Stomach (tissue), 9 donors: Measurements from ENCODE around the gene ATG4D. TPM values are rescaled to one million over a fixed set of nuclear protein-coding genes. Genes with fewer than 3 reads are reported as not detected.
"Not testable (repeated sequence)": the region's sequence is repeated elsewhere in the genome, so short reads cannot be mapped to it uniquely, and the experiment has no call there.

Experiments
- DNase-seq, 2 donors: peaks; one replicate each; pipeline versions ENCODE4 v3.0.0 to v3.0.0-alpha.2; 2013 to 2019
- H3K27ac ChIP-seq, 5 donors: fragments of 200-600 bp in 4 of 5; sonication (generic) in 4 of 5; one replicate each; pipeline ENCODE4 v1.5.1; 2013 to 2019; ENCODE audit warnings: mild to moderate bottlenecking in 1 of 5, moderate library complexity in 1 of 5
- H3K27me3 ChIP-seq, 3 donors: fragments of 200-600 bp; sonication (generic); one replicate each; pipeline ENCODE4 v1.5.1; 2017 to 2019; ENCODE audit warnings: mixed run types in 1 of 3
- H3K36me3 ChIP-seq, 4 donors: fragments of 200-600 bp; sonication (generic); 1 replicate in 3 of 4; 2 replicates in 1 of 4; pipeline ENCODE4 v1.5.1; 2016 to 2019
- H3K4me1 ChIP-seq, 4 donors: fragments of 200-600 bp; sonication (generic); one replicate each; pipeline ENCODE4 v1.5.1; 2016 to 2019
- H3K4me3 ChIP-seq, 4 donors: fragments of 200-600 bp; sonication (generic) in 3 of 4; one replicate each; pipeline ENCODE4 v1.5.1; 2016 to 2019; ENCODE audit warnings: mild to moderate bottlenecking in 1 of 4
- H3K9me3 ChIP-seq, 4 donors: fragments of 200-600 bp; sonication (generic); one replicate each; pipeline ENCODE4 v1.5.1; 2016 to 2019
- CTCF ChIP-seq, 7 experiments: fragments of 450-650 bp in 4 of 7; fragments of 200-600 bp in 3 of 7; sonication (generic) in 3 of 7; IDR thresholded peaks; one replicate each; pipeline ENCODE4 v1.5.1; 2016 to 2019; ENCODE audit warnings: antibody characterized with exemption in 7 of 7, control low read depth in 2 of 7, mild to moderate bottlenecking in 1 of 7
- EP300 ChIP-seq: sonication (generic); formaldehyde crosslinking; IDR thresholded peaks from one replicate; pipeline ENCODE4 v1.6.1; 2017; ENCODE audit warnings: antibody characterized with exemption
- POLR2A ChIP-seq, 4 donors: fragments of 450-650 bp; IDR thresholded peaks; one replicate each; pipeline ENCODE4 v1.6.1; 2016; ENCODE audit warnings: antibody characterized with exemption in 4 of 4, control low read depth in 2 of 4, mild to moderate bottlenecking in 1 of 4, moderate library complexity in 1 of 4
- POLR2AphosphoS5 ChIP-seq, 3 donors: sonication (generic); formaldehyde crosslinking; IDR thresholded peaks; one replicate each; pipeline ENCODE4 v1.6.1; 2016; ENCODE audit warnings: antibody characterized with exemption in 3 of 3
- WGBS, 5 donors: extraction: QIAGEN DNeasy Blood & Tissue Kit in 3 of 5; methylation state at CpG; one replicate each; pipeline versions ENCODE4 v1.1.5 to v1.1.7; 2013 to 2018; 5-methylcytosine and 5-hydroxymethylcytosine counted together
- intact Hi-C: fragments of 100-400 bp; cut with DNase I; formaldehyde crosslinking; loops from one replicate; pipeline ENCODE4 v1.15.1; 2023; ENCODE audit warnings: low total_unique reads
- polyA plus RNA-seq, 3 donors: library from polyadenylated mRNA; stranded (reverse); fragments of 200-250 nt; gene quantifications; one replicate each; pipeline ENCODE4 v1.2.3, GENCODE V29; 2013
- total RNA-seq, 5 donors: library from RNA; depleted of rRNA; stranded (reverse); fragments of >200 nt; gene quantifications; one replicate each; pipeline versions ENCODE4 v1.1.0 to v1.2.3, GENCODE V29; 2014 to 2016
- donor health status: healthy with polysubstance abuse.
- donor health status: Bipolar disorder and iron deficiency.
- donor health status: healthy.

Gene ATG4D
- total and polyA plus RNA-seq, 8 donors: 2.3 to 336 (median 26.7) TPM

DNA sequence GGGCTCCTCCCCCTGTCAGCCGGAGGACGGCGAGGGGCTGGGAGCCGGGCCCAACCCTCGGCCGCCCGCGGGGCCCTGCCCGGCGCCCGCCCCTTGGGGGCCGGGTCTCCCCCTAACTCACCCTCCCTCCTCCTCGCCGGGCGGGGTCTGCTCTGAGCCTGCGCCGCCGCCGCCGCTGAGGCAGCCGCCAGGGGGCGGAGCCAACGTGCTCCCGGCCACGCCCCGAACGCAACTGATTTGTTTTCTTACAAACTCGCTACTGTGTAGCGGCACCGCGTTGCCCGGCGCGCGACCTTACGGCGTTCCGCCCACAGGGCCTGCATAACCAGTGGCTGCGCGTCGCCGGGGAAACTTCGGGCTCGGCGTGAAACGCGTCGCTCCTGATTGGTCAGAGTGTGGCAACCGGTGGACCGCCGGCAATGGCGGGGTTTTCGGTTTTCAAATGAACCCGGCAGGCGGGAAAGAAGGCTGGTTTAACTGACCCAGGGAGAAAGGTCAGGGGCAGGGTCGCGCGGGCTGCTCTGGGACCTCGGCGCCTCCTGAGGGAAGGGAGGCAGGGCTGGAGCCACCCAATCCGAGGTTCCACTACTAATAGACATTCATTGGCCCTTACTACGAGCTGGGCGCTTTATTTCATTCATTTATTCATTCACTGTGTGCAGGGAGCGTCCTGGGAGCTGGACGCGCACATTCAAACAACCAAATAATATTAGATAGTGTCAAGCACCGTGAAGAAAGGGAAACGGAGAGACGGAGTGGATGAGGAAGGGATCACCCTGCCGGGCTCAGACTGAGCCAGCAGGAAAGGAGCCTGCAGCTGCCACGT is 25.3 kb downstream of the ATG4D start, which contains the start of gene CDKN2D:
TSS of gene CDKN2D (minus strand) at position 154 of the 826 bp plus-strand sequence. CDS start 326 bp downstream, outside the sequence.
- 0 to 1% (median 0%) methylated on average over 43 to 71 of the region's 71 CpGs for WGBS, 5 donors
- H3K27me3 ChIP-seq: no peaks in the 10 kb centered on the region
- H3K36me3 ChIP-seq: peaks cover 0 to under 1% (median 0%) of the 10 kb centered on the region in 4 donors
- DNase-seq: peak; percentile 100
- peak within 1 kb of the TSS; percentile 85 to 94 (median 91) for H3K27ac ChIP-seq
- TF ChIP-seq EP300 (no peak), POLR2AphosphoS5 (IDR thresholded peaks at IDR 0.05) (peak; percentile 63 to 96 (median 73)), CTCF (IDR thresholded peaks at IDR 0.05) (peak in 5 of 7 experiments; percentile 36 to 89 (median 68)), POLR2A (IDR thresholded peaks at IDR 0.05) (no peak)
- no peaks in the 10 kb centered on the region for H3K9me3 ChIP-seq
- peaks cover 37 to 57% (median 50%) of the 10 kb centered on the region in 4 donors for H3K4me1 ChIP-seq
- H3K4me3 ChIP-seq: peak within 1 kb of the TSS; percentile 83 to 97 (median 90)
- intact Hi-C loops: no loop called here

DNA sequence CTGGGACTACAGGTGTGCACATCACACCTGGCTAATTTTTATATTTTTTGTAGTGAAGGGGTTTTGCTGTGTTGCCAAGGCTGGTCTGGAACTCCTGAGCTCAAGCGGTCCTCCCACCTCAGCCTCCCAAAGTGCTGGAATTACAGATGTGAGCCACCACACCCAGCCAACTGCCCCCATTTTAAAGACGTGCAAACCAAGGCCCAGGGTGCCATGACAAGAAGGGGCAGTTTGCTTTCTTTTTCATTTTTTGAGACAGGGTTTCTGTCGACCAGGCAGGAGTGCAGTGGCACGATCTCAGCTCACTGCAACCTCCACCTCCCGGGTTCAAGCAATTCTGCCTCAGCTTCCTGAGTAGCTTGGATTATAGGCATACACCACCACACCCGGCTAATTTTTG is 30.1 kb downstream of the ATG4D start:
- not testable (repeated sequence) for H3K27me3 ChIP-seq, DNase-seq
- 86 to 92% (median 90%) methylated on average over 6 of the region's 6 CpGs for WGBS, 5 donors

GRCh38 chr19:10574462-10574861 is 30.8 kb downstream of the ATG4D start:
- intact Hi-C loops: loop anchor here (10.0 kb wide), 1 partner anchor 90 kb away; no protein-coding TSS in a partner anchor
- WGBS, 5 donors: 71 to 87% (median 81%) methylated on average over 8 of the region's 8 CpGs
- DNase-seq: no peak

More for the DNA sequence above, 30.1 kb downstream of the ATG4D start:
- intact Hi-C loops: loop anchor here (10.0 kb wide), 1 partner anchor 89 kb away; no protein-coding TSS in a partner anchor
- H3K4me3 ChIP-seq, H3K27ac ChIP-seq, H3K9me3 ChIP-seq: not testable (repeated sequence)
- peaks cover 0 to 31% (median 17%) of the 10 kb centered on the region in 4 donors for H3K36me3 ChIP-seq
- H3K4me1 ChIP-seq: peaks cover 8 to 22% (median 15%) of the 10 kb centered on the region in 4 donors

GRCh38 chr19:10575011-10575716 is 31.5 kb downstream of the ATG4D start:
- Histone ChIP-seq H3K27ac (no peak overlapping the region), H3K4me1 (peaks cover 0 to 11% (median 4%) of the 10 kb centered on the region in 4 donors), H3K36me3 (peaks cover 0 to 39% (median 21%) of the 10 kb centered on the region in 4 donors), H3K9me3 (no peaks in the 10 kb centered on the region), H3K27me3 (no peaks in the 10 kb centered on the region), H3K4me3 (no peak overlapping the region)
- DNase-seq: no peak
- WGBS, 5 donors: 81 to 89% (median 88%) methylated on average over 6 of the region's 6 CpGs
- intact Hi-C loops: loop anchor here (10.0 kb wide), 1 partner anchor 90 kb away; no protein-coding TSS in a partner anchor
- TF ChIP-seq POLR2AphosphoS5 (IDR thresholded peaks at IDR 0.05) (no peak), EP300 (no peak), CTCF (IDR thresholded peaks at IDR 0.05) (no peak)

More at GRCh38 chr19:10574462-10574861, 30.8 kb downstream of the ATG4D start:
- Histone ChIP-seq H3K27me3 (no peaks in the 10 kb centered on the region), H3K27ac (no peak overlapping the region), H3K36me3 (peaks cover 0 to 34% (median 18%) of the 10 kb centered on the region in 4 donors), H3K9me3 (no peaks in the 10 kb centered on the region), H3K4me3 (no peak overlapping the region), H3K4me1 (peaks cover 2 to 18% (median 10%) of the 10 kb centered on the region in 4 donors)
- no peak for TF ChIP-seq POLR2AphosphoS5 (IDR thresholded peaks at IDR 0.05)
- no peak for TF ChIP-seq CTCF (IDR thresholded peaks at IDR 0.05)
- no peak for TF ChIP-seq POLR2A (IDR thresholded peaks at IDR 0.05)
- no peak for TF ChIP-seq EP300
